ENCODE data around the gene COL5A1.

- TF ChIP-seq CTCF (IDR thresholded peaks at IDR 0.05) (no peak), POLR2A (IDR thresholded peaks at IDR 0.05) (no peak)
Measured at GRCh38 chr9:134850611-134851010, 209.0 kb downstream of the COL5A1 start.

Measured in Peyer's patch (tissue), 4 donors.